LNCaP clone FGC (cell line): Measurements from ENCODE around the gene NR1I3.
"Not testable (repeated sequence)": the region's sequence is repeated elsewhere in the genome, so short reads cannot be mapped to it uniquely, and the experiment has no call there.

ENCODE experiments used
- DNase-seq: peaks from one replicate; pipeline ENCODE4 v3.0.0-alpha.2; 2011; ENCODE audit warnings: low read depth
- H3K4me3 ChIP-seq: 2 replicates; pipeline ENCODE4 v1.5.1; 2011; ENCODE audit warnings: mild to moderate bottlenecking, low read depth, low read length, control low read depth
- TF ChIP-seq, protein P1 (sequence below): IDR thresholded peaks from 2 replicates; pipeline ENCODE4 v1.5.1; 2012; ENCODE audit warnings: mild to moderate bottlenecking; ENCODE audit not compliant: control insufficient read depth, insufficient read depth; ENCODE audit errors: extremely low read depth

The NR1I3 gene

DNA sequence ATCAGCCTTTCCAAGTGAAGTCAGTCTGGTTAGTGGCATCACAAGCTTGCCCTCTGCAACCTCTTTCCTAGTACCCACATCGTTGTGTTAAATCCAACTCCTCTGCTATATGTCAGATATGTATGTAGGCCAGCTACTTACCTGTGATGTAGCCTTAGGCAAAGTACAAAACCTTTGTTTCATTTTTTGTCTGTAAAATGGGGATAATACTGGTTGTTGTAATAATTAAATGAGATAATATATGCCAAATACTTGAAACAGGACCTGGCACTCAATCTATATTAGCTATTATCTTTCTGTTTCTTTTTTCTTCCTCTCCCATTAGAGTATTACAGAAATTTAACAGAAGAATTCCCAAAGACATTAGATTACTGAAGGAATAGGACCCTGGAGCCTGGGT lies 21.8 kb upstream of the NR1I3 start:
- DNase-seq: no peak
- TF ChIP-seq, protein P1, sequence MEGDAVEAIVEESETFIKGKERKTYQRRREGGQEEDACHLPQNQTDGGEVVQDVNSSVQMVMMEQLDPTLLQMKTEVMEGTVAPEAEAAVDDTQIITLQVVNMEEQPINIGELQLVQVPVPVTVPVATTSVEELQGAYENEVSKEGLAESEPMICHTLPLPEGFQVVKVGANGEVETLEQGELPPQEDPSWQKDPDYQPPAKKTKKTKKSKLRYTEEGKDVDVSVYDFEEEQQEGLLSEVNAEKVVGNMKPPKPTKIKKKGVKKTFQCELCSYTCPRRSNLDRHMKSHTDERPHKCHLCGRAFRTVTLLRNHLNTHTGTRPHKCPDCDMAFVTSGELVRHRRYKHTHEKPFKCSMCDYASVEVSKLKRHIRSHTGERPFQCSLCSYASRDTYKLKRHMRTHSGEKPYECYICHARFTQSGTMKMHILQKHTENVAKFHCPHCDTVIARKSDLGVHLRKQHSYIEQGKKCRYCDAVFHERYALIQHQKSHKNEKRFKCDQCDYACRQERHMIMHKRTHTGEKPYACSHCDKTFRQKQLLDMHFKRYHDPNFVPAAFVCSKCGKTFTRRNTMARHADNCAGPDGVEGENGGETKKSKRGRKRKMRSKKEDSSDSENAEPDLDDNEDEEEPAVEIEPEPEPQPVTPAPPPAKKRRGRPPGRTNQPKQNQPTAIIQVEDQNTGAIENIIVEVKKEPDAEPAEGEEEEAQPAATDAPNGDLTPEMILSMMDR: no peak
- no peak overlapping the region for H3K4me3 ChIP-seq

DNA sequence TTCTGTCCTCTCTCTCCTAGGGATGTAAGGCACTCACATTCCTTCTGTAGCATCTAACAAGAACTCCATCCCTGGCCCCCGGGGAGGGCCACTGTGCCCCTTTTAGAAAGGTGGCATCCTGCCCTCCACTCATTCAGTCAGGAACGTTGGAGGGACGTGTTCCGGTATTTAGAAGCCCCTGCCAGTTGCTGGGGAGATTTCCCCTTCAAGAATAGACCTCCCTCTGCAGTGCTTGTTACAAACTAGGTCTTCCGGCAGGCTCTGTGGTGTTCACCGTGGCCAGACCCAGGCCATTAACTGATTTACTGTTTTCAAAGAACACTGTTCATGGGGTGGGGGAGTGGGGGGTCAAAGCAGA lies 21.3 kb upstream of the NR1I3 start:
- no peak for DNase-seq
- H3K4me3 ChIP-seq: no peak overlapping the region
- TF ChIP-seq, protein P1: no peak

DNA sequence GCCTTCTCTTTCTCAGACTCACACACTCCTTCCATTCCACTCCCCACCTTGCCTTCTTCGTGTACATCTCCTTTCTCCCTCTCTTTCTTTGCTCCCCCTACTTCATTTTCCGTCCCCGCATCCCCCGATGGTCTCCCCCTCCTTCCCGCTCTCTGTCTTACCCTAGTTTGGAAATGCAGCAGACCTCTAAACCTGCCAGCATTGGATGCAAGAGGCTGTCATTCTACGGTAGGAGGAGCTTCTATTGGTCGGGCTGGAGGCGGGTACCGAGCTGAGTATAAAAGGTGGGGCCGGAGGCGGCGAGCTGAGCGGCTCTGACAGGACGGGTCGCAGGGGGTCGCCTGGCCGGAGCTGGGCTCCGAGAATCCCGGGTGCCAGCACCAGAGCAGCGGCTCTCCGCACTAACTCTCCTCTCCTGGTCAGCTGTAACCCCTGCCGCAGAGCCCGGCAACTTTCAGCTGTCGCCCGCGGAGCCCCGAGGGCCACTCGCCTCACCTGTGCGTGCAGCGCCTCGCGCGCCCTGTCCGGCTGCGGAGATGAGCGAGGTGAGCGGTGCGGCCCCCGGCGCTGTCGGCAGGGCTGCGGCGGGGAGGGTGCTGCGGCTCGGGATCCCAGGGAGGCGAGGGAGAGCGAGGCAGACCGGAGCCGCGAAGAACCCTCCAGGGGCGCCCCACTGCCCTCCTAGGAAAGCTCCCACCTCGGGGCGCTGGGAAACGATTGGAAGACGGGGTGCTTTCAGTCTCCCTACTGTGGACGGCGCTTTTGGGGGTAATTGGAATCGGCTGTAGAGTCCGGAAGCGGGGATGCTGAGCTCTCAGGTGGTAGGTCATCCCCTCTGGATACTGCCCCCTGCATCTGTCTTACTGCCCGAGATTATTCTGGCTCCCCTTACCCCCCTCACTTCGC lies 20.7 kb upstream of the NR1I3 start, which contains the start of gene PCP4L1:
PCP4L1 (plus strand) TSS at position 307 of the 906 bp plus-strand sequence; CDS start at position 537, 230 bp downstream.
- H3K4me3 ChIP-seq: peak within 1 kb of the TSS; percentile 46
- TF ChIP-seq, protein P1: no peak
- DNase-seq: no peak

DNA sequence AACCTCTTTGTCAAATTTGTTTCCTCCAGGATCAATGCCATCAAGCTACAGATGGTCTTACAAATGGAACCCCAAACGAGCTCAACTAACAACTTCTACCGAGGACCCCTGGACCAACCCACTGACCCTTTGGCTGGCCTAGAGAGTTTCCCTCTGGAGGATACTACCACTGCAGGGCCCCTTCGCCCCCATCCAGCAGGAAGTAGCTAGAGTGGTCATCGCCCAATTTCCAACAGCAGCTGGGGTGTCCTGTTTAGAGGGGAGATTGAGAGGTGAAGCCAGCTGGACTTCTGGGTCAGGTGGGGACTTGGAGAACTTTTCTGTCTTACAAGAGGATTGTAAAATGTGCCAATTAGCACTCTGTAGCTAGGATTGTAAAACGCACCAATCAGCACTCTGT lies 19.1 kb upstream of the NR1I3 start:
- DNase-seq, H3K4me3 ChIP-seq: not testable (repeated sequence)

DNA sequence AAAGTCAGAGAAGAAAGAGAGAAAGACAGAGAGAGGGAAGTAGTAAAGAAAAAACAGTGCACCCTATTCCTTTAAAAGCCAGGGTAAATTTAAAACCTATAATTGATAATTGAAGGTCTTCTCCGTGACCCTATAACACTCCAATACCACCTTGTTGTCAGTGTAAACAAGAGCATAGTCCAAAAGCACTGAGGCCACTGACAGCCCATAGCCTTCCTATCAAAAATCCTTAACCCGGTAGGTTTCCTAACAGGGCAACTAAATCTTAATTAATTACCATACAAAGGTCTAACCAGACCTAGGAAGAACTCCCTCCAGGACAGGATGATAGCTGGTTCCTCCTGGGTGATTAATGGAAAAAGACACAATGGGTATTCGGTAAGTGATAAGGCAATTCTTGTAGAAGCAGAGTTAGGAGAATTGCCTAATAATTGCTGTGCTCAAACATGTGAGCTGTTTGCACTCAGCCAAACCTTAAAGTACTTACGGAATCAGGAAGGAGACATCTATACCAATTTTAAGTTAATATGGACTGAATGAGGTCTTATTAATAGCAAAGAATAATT lies 18.0 kb upstream of the NR1I3 start:
- not testable (repeated sequence) for DNase-seq

DNA sequence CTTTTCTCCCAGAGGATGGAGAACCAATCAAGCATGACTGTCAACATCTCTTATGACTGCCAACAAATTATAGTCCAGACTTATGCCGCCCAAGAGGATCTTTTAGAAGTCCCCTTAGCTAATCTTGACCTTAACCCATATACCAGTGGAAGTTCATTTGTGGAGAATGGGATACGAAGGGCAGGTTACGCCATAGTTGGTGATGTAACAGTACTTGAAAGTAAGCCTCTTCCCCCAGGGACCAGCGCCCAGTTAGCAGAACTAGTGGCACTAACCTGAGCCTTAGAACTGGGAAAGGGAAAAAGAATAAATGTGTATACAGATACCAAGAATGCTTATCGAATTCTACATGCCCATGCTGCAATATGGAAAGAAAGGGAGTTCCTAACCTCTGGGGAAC lies 17.3 kb upstream of the NR1I3 start:
- not testable (repeated sequence) for DNase-seq

More for the DNA sequence above, 18.0 kb upstream of the NR1I3 start:
- not testable (repeated sequence) for H3K4me3 ChIP-seq

DNA sequence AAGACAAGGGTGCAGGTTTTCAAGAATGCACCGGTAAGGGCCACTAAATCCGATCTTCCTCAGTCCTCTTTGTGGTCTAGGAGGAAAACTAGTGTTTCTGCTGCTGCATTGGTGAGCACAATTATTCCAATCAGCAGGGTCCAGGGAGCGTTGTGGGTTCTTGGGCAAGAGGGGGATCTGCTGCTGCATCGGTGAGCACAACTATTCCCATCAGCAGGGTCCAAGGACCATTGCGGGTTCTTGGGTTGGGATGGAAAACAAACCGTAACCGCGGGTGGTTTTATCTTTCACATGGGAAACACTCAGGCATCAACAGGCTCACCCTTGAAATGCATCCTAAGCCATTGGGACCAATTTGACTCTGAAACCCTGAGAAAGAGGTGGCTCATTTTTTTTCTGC lies 13.6 kb upstream of the NR1I3 start:
- no peak overlapping the region for H3K4me3 ChIP-seq
- DNase-seq: no peak
- TF ChIP-seq, protein P1: no peak

More for the DNA sequence above, 17.3 kb upstream of the NR1I3 start:
- H3K4me3 ChIP-seq: not testable (repeated sequence)

DNA sequence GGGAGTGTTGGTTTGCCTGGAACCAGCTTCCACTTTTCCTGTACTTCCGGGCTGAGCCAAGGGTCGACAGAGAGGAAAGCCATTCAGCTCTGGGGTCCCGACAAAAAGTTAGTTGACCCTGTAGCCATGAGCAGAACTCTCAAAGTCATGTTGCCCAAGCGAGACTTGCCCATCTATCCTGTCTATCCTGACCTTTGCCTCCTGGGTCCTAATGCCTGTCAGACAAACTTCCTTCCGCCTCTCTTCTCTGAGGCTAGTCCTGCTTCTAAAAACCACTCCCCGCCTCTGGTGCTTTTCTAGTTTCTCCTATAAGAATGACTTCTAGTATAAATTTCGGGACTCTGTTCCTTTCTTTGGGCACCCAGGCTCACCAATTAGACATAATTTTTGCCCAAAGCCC lies 12.8 kb upstream of the NR1I3 start:
- no peak overlapping the region for H3K4me3 ChIP-seq
- DNase-seq: no peak
- TF ChIP-seq, protein P1: no peak

DNA sequence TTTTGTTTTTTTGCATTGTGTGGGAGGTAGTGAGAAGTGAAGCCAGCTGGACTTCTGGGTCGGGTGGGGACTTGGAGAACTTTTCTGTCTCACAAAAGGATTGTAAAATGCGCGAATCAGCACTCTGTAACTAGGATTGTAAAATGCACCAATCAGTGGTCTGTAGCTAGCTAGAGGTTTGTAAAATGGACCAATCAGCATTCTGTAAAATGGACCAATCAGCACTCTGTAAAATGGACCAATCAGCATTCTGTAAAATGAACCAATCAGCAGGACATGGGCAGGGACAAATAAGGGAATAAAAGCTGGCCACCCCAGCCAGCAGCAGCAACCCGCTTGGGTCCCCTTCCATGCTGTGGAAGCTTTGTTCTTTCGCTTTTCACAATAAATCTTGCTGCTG lies 12.1 kb upstream of the NR1I3 start:
- not testable (repeated sequence) for DNase-seq, H3K4me3 ChIP-seq
